Keratinocyte (primary cell): Measurements from ENCODE around the gene ROR1.

Experiments
- EZH2 ChIP-seq: IDR thresholded peaks from one replicate; pipeline ENCODE4 v1.6.1; 2012; ENCODE audit warnings: inconsistent platforms, mild to moderate bottlenecking, low read length, moderate library complexity
- TF ChIP-seq, protein P1 (sequence below), 3 experiments: IDR thresholded peaks in 1 of 3; conservative IDR thresholded peaks in 1 of 3; optimal IDR thresholded peaks in 1 of 3; 2 replicates in 2 of 3; 3 replicates in 1 of 3; pipeline versions ENCODE3 to v1.5.1; 2011; ENCODE audit warnings: low read length in 3 of 3, mild to moderate bottlenecking in 3 of 3, moderate library complexity in 2 of 3, control low read depth in 1 of 3, inconsistent platforms in 1 of 3; ENCODE audit not compliant: insufficient read depth in 2 of 3; ENCODE audit errors: extremely low read depth in 1 of 3

DNA sequence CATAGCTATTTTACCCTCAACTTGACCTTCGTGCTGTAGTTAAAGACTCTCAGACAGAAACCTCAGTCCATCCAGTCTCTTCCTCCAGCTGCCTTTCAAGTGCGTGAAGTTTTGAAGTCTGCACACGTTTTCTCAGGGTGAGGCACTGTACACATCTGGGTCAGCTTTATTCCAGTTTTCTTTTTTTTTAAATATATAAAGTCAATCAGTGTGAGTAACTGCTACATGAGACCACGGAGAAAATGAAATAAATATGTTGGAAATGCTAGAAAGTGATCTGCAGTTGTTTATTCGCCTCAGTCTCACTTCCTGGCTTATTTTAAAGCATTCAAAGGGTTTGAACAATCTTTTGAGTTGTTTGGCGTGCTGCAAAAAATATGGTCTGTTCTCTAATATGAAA is 135.7 kb downstream of the ROR1 start:
- TF ChIP-seq, protein P1, sequence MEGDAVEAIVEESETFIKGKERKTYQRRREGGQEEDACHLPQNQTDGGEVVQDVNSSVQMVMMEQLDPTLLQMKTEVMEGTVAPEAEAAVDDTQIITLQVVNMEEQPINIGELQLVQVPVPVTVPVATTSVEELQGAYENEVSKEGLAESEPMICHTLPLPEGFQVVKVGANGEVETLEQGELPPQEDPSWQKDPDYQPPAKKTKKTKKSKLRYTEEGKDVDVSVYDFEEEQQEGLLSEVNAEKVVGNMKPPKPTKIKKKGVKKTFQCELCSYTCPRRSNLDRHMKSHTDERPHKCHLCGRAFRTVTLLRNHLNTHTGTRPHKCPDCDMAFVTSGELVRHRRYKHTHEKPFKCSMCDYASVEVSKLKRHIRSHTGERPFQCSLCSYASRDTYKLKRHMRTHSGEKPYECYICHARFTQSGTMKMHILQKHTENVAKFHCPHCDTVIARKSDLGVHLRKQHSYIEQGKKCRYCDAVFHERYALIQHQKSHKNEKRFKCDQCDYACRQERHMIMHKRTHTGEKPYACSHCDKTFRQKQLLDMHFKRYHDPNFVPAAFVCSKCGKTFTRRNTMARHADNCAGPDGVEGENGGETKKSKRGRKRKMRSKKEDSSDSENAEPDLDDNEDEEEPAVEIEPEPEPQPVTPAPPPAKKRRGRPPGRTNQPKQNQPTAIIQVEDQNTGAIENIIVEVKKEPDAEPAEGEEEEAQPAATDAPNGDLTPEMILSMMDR (optimal IDR thresholded peaks at IDR 0.05 in 1 of 3, IDR thresholded peaks at IDR 0.05 in 1 of 3, conservative IDR thresholded peaks at IDR 0.05 in 1 of 3; ENCODE audit: extremely low read depth in 1 of 3, insufficient read depth in 2 of 3, low read length in 3 of 3), result no peak
- no peak for TF ChIP-seq EZH2
